HG03039 (cell line): ENCODE measurements around the gene RUNX3.
A peak's percentile ranks its signal among the peaks of the same experiment; 100 is the strongest.

Experiments
- ATAC-seq: cut with Tn5 transposase; IDR thresholded peaks from one replicate; pipeline ENCODE4 v1.9.1; 2021; ENCODE audit warnings: mild to moderate bottlenecking, moderate library complexity; ENCODE audit not compliant: unreplicated experiment

RUNX3 gene

GRCh38 chr1:24948079-24948827, 18.2 kb upstream of the RUNX3 start:
- no peak for ATAC-seq

DNA sequence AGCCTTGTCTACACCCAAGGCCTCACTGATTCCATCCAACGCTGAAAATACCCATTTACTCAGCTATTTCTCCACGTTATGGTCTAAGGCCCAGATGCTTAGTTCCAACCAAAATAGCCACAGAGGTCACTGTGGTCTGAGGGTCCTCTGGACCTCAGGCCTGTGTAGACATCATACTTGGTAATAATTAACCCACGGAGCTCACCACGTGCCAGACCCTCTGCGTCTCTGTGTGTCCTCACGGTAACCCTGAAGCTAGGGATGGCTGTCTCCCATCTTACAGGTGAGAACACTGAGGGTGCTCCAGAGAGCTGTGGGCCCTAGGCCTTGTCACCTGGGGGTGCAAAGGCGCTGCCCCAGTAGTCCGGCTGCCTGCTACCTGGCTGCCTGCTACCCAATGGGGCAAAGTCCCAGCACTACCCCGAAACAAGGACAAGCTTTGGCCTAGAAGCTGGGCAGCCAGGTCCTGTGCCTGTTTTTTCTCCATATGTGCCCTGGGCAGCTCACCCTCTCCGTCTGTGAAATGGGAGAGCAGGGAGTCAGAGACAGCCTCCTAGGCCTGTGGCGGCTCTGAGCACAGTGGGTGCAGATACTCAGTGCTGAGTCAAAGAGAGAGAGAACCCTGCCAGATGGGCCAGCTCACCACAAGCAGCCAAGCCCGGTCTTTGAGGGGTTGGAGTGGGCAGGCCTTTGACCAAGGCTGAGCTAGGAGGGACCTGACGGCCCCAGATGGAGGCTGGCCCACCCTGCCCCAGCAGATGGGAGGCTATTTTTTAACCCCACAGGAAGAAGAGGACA, 17.0 kb upstream of the RUNX3 start:
- peak; percentile 77 for ATAC-seq

DNA sequence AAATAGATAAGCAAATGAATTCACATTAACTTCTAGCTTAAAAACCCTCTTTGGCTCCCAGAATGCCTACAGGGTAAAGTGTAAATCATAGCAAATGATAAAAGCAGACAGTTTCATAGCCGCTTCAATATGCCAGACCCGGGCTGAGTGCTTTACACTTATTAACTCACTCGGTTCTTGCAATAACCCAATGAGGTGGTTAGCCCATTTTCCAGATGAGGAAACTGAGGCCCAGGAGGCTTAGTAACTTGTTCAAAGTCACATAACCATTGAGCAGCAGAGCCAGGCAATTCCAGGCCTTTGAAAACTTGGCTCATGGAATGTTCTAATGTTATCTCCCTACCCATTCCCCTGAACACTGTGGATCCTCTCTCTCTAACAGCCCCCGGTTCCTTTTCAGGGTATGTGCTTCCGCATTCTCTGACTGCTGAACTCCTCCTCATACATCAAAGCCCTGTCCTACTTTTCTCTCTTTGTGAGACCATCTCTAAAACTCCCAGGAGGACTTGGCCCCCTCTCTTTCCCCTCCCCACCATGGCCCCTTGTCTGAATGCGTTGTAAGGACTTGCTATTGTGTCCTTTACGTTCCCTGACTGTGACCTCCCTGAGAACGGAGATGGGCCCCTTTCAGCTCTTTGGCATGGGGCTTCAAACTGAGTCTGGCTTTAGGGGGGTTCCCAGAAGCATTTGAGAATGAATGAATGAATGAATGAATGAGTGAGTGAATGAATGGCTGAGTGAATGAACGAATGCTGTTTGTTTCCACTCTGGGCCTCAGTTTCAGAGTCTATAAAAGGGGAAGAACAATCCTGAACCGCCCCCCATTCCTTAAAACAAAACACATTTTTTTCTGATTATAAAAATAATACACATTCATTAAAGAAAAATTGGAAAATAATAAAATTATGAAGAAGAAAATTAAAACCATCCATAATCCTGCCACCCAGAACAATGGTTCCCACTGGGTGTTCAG, 15.6 kb upstream of the RUNX3 start:
- ATAC-seq, result no peak

DNA sequence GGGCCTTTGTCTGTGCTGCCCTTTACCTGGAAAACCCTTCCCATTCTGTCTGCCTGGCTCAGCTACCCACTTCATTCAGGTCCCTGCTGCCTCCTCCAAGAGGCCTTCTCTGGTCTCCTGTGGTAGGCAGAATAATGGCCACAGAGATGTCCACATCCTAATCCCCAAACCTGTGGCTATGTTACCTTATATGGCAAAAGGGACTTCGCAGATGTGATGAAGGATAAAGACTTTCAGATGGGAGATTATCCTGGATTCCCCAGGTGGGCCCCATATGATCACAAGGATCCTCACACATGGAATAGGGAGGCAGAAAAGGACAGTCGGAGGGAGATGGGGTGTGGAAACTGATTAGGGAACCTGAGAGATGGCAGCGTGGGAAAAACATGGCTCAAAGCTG, 14.2 kb upstream of the RUNX3 start:
- no peak for ATAC-seq

- ATAC-seq, result no peak
Measured at GRCh38 chr1:24942789-24943188, 12.7 kb upstream of the RUNX3 start.

DNA sequence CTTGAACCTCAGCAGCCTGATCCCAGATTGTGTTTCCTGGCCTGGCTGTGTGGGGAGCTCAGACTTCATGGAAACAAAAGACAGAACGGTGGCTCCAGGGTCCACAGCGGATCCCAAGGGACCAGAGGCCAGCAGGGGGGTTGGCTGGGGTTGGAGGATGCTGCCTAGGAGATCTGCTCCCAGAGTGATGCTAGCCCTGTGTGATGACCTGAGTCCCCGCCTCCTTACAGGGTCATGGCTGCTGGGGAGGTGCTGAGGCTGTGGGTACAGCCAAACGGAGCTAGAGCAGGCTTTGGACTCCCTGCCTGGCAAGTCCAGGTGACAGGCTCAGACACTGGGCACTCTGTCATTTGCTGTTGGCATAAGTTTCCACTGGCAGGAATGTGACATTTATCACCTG, 11.5 kb upstream of the RUNX3 start:
- ATAC-seq, result no peak

- no peak for ATAC-seq
Measured at GRCh38 chr1:24940231-24940630, 10.2 kb upstream of the RUNX3 start.

DNA sequence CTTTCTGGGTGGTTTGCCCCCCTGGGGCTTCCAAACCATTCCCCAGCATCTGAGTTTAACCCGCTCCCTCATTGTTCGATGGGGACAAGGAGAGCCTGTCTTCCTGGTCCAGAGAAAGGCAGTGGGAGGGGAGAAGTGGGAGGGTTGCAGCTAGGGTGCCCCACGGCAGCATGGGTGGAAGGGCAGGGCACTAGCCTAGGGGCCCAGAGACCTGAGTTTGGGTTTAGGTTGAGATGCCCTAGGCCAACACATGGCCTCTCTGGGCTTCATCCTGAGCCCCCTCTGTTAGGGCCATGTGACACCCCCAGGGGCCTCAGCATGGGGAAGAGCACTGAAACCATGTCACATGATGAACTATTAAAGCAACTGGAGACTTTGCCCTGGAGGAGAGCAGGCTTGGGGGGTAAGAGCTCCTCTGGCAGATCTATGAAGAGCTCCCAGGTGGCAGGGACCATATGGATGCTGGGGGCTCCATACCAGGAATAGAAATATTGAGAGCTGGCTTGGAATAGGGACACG, 9.7 kb upstream of the RUNX3 start:
- ATAC-seq, result no peak

GRCh38 chr1:24939040-24939674, 9.1 kb upstream of the RUNX3 start:
- ATAC-seq, result no peak

DNA sequence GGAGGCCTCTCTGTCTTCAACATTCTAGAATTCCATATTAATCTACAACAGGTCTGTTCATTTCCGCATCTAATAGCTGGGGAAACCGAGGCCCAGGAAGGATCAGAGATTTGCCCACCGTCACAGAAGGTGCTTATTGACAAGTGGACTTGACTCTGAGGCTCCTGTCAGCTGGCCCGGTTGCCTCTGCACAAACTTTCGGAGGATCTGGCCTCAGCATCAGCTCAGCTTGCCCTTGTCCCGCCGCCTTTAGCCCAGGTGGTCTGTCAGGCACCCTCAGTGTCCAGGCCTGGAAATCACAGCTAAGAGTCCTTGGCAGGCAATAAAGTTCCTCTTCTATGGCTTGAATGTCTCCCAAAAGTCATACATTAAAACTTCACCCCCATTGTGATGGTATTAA, 8.2 kb upstream of the RUNX3 start:
- no peak for ATAC-seq

DNA sequence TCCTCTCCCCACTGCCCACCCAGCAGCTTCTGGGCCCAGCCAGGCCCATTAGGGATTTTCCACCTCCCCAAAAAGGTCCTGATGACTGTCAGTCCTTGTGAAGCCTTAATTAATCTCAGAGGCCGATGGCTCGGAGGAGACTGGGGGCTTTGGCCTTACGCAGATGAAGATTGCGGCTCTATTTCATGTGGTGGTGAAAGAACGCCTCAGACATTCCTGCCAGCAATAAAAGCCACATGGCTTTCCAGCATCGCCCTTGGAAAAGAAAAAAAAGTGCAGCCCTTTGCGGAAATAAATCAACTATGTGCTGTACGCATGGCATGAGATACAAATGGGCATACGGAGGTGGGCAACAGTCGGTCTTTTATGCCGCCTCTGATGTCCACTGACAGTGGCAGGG, 6.6 kb upstream of the RUNX3 start:
- ATAC-seq, result no peak

DNA sequence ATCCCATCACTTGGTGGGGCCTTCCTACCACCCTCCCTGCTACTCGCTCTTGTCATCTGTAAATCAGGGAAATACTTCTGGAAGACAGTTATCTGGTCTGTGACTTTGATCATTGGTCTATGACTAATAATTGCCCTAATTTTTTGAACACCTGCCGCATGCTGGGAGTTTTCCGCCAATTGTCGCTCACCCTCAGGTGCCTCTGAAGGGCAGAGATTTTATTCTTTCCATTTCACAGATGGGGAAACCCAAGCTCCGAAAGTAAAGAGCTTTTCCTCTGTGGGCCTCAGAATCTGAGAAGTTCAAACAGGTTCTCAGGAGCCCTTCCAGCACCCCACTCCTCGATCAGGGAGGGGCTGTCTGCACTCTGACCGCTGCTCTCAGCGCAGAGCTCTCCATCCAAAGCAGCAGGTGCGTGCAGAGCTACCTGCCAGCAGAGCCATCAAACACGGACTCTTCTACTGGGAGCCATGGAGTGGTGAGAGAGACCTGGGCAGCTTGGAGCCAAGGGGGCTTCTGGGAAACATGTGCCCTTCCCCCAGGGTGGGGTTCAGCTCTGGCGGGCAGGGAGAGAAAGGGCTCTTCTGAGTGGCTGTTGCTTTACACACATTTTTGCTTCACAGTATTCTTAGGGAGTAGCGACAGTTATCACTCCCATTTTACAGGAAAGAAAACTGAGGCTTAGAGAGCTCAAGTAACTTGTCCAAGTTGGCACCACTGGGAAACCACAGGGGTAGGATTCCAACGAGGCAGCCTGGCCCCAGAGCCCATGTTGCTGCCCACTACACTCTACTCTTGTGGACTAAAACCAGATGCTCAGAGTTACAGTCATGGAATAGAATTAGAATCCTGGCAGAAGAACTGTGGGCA, 5.8 kb upstream of the RUNX3 start:
- ATAC-seq, result no peak

DNA sequence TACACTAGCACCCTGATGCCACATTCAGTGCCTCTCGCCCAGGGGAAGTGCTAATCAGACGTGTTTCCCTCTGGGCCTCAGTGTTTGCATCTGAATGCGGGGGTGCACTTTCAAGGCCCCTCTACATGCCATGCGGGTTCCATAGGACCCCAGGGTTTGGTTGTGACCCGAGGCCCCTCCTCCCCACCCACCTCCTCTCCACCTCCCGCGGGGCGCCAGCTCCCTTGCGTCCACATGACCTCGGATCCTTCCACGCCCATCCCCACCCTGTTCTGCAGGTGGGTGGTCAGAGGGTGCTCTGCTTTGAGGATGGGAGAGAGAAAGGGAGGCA, 5.1 kb upstream of the RUNX3 start:
- ATAC-seq, result no peak

DNA sequence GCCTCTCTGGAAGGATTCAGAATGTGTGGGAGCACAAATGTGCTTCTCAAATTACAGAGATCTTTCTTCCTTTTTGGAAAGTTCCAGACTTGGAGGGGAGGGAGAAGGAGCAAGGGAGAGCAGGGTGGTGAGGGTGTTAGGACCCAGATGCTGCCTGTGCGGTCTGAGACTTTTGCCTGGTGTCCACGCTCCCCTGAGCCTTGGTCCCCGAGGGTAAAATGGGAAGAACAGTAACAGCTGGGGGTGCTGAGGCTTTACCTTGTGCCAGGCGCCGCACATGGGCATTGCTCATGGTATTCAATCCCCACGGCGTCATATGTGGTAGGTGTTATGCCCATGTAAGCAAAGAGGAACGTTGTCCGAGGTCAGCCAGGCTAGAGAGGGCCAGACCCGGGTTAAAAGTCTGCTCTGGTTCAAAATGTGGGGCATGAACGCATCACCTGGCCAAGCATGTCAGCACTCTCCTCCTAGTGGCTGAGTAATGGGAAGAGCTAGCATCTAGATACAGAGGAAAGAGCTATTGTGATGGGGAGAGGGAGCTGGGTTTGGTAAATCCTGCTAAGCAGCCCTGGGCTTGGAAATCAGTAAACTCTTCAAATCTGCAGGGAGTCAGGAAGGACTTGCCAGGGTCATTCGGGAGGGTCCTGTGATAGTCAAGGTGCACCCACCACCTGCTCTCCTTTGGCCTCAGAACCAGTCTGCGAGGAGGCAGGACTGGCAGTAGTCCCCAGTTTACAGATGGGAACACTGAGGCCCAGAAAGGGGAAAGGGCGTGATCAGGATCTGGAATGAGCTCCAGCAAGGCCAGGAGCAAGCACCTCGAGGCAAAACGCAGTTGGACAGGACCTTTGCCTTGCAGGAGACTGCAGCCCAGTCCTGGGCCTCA, 4.5 kb upstream of the RUNX3 start:
- ATAC-seq, result no peak

DNA sequence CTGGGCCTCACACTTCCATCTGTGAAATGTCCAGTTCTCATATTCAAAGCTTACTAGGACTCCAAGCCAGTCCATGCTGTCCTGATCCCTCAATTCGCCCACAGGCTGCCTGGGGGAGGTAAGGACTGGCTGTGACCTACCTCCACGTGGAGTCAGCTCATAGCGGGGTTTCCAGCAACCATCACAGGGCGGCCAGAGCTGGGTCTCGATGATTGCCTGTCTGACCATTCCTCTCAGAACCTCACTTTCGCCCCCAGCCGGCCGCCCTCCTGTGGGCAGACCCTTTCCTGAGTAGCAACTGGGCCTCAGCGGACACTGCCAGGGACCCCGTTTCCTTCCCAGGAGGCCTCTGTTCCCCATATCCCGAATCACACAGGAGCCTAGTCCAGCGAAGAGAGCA, 3.4 kb upstream of the RUNX3 start:
- no peak for ATAC-seq

- ATAC-seq, result no peak
Measured at GRCh38 chr1:24932725-24933294, 2.7 kb upstream of the RUNX3 start.

DNA sequence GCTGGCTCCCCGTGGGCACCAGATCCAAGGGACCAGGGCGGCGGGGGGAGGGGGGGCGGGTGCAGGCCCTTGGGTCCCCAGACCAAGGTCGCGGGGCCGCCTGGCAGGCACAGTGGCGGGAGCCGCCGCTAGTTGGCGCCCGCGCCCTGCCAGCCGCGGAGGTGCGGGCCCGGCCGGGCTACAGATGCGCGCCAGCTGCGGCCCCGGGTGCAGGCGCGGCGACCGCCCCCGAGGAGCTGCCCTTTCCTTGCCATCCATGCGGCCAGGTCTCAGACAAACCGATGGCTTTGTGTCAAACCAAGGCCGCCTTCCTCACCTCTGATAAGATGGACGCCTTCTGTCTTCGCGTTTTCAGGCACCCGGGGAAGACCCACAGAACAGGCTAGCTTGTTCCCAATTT, 2.2 kb upstream of the RUNX3 start:
- ATAC-seq, result no peak

DNA sequence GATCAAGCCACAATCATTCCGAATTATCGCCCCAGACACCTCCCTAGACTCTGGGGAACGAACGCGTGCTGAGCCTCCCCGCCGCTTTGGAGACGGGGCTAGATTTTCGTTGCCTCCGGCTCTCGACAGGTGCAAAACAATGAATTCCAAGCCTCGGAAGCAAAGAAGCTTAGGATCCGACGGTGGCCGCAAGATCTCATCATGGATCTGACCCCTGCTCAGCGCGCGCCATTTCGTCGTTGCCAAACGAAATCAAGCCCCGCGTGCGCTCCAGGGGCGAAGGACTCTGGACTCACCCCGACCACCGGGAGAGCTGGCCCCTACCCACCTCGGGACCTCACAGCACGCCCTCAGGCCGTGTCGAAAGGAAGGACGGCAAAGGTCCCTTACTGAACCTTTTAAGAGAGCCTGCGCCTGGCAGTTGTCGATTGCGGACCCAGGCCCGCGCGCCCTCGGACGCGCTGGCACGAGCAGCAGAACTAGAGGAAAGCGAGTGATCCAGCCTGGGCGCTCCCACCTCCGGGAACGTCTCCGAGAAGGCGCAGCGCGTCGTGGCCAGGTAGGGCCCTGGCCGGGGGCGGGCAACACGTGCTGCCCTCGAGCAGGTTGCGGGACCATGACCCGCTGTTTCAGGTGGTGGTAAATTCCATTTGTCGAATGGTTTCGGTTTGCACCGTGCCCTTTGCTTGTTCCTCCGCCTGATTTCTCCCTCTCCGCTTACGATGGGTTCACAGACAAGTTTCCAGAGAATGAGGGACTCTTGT, 1.6 kb upstream of the RUNX3 start:
- ATAC-seq, result no peak
